Stimulated activated CD4-positive, alpha-beta T cell treated with anti-CD3 and anti-CD28 coated beads, Interleukin-12 subunit alpha, Interleukin-12 subunit beta, amount 100 ng/mL, for 4 hours (primary cell): Measurements from ENCODE around the gene DNAH8.
A peak's percentile ranks its signal among the peaks of the same experiment; 100 is the strongest.

Experiments used
- DNase-seq: peaks from one replicate; pipeline ENCODE4 v3.0.0-alpha.2; 2020

DNAH8 gene

DNA sequence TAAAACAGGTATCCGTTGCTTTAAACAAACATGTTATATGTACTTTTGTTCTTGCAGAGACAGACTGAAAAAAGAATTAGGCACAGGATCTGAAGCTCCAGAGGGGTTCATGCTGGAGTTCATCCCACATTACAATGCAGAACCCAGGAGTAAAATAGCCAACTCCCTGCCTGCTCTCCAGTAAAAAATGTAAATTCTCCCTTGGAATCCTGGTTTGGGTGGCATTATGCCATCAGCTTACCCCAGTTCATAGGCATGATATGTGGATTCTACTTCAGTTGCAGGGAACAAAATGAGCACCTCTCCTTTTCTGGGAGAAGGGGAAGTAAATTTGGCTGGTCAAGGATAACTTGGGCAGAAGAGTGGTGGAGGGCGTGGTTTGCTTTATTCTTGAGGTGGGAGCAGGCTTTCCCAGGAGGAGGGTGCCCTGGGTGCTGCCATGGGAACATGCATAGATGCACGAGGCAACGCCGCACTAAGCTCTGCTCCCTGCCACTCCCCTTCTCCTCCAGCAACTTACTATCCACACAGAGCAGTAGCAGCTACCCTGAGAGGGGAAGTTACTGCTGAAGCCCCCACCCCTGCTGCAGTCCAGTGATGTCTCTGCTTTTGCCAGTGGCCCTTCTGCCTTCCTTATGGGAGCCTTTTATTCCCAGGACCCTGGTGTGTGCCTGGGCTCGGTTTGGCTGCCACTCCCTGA is 261.8 kb downstream of the DNAH8 start:
- no peak for DNase-seq

- DNase-seq = no peak
These were observed 263.1 kb downstream of the DNAH8 start for GRCh38 chr6:38978139-38978704.

DNA sequence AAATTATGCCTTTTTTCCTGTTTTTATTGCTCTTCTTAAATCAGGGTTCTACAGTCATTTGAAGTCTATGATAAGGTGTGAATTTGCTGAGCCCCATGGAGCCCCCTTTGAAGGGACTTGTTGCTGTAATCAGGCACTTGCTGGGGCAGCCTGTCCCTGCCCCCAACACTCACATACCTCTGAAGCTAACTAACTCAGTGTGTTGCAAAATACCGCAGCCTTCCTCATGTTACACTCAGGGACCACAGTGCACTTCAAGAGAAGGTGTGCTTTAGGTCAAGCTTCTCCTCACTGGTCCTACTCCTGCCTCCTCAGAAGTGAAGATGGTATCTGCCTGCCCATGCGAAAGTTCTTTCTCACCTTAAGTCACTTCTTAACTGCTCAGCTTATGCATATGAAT is 267.4 kb downstream of the DNAH8 start:
- DNase-seq = no peak

GRCh38 chr6:38984723-38985122 is 269.6 kb downstream of the DNAH8 start:
- DNase-seq = no peak

- no peak for DNase-seq
These were observed 270.7 kb downstream of the DNAH8 start for GRCh38 chr6:38985839-38986238.

GRCh38 chr6:38987503-38987902 is 272.4 kb downstream of the DNAH8 start:
- no peak for DNase-seq

- no peak for DNase-seq
These were observed 273.8 kb downstream of the DNAH8 start for GRCh38 chr6:38988736-38989449.

- DNase-seq = no peak
These were observed 275.4 kb downstream of the DNAH8 start for GRCh38 chr6:38990475-38990874.

- DNase-seq = no peak
These were observed 281.6 kb downstream of the DNAH8 start for GRCh38 chr6:38996676-38997075.

GRCh38 chr6:38997128-38997761 is 282.1 kb downstream of the DNAH8 start:
- peak; percentile 40 for DNase-seq

GRCh38 chr6:39003072-39003471 is 288.0 kb downstream of the DNAH8 start:
- DNase-seq = no peak

DNA sequence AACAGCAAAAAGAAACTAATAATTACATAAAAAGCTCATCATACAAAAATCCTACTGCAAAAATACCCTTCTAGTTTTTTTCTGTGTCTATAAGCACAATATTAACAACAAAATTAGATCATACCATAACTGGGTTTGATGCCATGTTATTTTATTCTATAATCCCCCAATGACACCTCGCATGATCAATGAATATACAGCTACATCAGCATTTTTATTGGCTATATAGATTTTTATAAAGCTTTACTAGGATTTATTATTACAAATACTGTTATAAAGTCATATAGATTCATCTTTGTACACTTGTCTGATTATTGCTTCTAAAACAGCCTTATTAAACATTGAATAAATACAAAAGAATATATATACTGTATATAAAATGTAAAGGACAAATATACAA is 288.4 kb downstream of the DNAH8 start:
- DNase-seq = no peak

GRCh38 chr6:39004801-39005200 is 289.7 kb downstream of the DNAH8 start:
- DNase-seq = no peak

- no peak for DNase-seq
These were observed 290.7 kb downstream of the DNAH8 start for GRCh38 chr6:39005774-39006173.

DNA sequence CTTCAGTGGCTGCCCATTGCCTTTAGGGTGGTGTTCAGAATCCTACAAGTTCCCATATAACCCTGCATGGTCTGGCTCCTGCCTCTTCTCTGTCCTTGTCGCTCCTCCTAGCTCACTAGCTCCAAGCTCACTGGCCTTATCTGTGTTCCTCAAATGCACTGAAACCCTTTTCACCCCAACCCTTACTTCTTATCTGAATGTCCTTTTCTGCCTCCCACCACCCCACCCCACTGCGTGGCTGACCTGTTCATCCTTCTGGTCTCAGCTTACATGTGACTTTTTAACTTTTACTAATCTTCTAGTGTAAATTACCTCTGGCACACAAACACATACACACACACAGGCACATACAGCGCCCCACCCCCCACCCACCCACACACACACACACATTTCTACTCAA is 292.5 kb downstream of the DNAH8 start:
- no peak for DNase-seq

DNA sequence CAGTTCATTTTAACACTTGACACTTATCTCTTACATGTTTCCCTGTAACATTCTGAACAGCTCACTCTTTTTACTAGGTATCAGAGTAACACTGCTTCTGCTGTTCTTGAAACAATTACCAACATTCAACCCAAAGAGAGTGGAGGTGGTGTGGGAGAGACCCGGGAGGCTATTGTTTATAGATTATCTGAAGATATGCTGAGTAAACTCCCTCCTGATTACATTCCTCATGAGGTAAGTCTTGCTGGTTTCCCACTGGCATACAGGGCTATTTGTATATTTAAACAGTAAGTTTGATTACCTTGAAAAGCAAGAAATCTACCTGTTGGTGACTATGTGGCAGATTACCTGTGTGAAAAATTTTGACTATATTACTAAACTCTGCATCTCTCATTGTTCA is 293.6 kb downstream of the DNAH8 start:
- DNase-seq = no peak

DNA sequence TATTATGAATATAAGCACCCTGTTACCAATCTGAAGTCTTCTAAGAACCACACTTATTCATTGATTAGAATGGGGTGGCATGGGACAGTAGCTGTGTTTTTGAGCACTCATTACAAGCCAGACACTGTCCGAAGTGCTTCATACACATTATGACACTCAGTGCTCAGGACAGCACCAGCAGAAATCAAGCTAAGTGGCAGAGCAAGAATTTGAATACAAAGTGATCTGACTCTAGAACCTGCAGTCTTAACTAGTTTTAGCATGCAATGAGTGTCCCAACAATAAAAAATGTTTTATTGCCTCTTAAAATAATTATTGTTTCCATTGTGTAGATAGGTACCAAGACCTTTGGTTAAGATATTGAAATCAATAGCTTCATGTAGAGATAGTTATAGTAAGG is 294.4 kb downstream of the DNAH8 start:
- DNase-seq = no peak

DNA sequence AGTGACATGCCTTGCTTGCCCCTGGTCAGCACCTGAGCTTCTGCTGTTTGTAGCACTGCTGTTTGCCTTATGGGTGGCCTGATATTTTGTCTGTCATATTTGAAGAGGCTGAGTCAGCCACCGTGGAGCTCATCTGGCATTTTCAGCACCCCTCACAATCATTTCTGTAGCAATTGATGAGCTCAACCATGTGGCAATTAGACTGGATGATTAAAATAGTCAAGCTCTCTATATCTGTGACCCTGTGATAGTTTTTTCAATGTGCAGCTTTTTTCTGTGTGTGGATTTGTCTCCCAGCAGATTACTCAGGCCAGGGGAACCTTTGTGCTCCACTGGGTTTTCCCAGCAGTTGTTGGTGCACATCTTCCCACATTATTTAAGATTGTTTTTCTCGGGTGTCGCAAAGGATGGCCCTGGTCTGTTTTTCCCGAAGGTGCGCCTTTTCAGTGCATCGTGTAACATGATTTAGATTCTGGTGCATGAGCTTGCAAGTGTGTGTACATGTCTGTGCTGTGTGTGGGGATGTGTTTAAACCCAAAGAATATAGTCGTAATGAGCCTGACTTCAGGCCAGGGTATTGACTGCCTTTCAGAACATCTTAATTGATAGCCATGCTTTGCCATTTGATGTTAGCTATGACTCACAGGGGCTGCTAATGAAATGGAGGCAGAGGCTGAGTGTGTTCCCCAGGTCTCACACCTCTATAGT is 301.9 kb downstream of the DNAH8 start:
- no peak for DNase-seq

DNA sequence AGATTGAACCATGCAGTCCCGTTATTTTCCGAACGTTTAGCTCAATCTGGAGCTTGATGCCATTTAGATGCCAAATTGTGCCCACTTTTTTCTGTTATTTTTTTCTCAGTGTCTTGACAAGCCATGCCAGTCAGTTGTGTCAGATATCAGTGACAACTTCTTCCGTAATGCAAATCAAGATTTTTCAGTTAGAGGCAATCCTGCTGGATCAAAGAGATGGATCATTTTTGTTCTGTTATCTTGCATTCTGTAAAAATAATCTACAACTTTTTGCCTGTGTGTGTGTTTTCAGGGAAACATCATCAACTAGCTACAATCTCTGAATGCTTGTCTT is 302.4 kb downstream of the DNAH8 start:
- no peak for DNase-seq

DNA sequence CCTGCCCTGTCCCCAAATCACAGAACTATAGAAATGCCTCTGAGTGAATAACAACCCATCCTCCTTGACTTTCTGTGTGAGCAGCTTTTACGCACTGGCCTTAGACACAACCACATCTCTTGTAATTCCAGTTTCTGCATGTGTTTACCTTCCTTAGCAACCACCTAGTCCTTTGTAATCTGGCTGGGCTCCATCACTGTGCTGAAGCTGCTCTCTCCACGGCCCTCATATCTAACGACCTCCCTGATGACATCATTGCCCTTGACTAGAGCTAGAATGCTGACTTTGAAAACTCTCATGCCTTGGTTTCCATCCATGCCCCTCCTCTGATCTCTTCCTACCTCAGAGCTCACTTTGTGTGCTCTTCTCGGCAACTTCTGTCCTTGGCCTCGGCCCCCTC is 303.0 kb downstream of the DNAH8 start:
- DNase-seq = no peak

GRCh38 chr6:39020136-39020535 is 305.0 kb downstream of the DNAH8 start:
- DNase-seq = no peak

DNA sequence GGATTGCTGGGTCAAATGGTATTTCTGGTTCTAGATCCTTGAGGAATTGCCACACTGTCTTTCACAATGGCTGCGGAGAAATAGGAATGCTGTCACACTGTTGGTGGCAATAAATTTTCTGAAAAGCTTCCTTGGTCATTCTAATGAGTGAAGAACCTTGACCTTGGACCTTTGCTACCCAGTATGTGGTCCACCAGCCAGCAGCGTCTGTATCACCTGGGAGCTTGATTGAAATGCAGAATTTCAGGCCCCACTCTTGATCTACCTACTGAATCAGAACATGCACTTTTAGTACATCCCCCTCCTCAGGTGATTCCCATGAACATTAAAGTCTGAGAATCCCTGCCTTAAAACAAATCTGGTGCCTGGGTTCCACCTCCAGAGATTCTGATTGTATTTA is 305.9 kb downstream of the DNAH8 start:
- no peak for DNase-seq

DNA sequence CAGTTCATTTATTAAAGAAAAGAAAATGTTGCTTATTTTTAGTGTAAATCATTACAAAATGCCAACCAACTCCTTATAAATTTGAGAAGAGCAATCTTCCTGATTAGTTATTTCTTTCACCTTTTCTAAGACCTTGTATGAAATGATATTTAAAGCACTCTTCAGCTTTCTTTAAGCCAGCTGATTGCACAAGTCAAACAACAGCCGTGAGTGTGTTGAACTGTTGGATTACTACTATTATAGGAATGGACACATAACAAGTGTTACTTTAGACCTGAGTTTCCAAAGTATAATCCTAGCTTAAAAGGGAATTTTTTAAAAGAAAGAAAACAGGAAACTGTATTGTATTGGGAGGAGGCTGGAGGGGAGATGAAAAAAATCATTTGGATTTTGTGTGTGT is 306.7 kb downstream of the DNAH8 start:
- no peak for DNase-seq
